ENCODE data around the gene MAPK8. TPM values are rescaled to one million over a fixed set of nuclear protein-coding genes. Genes with fewer than 3 reads are reported as not detected.

The MAPK8 gene
- total RNA-seq, 3 donors from 2014 or later, result 31.5 to 34.5 (median 33.7) TPM

- Mint-ChIP-seq H3K27me3 (ENCODE audit: low read depth) (peaks cover 26% of the 10 kb centered on the region), H3K9me3 (peaks cover 17% of the 10 kb centered on the region), H3K4me1 (ENCODE audit: low read depth) (peaks cover 3% of the 10 kb centered on the region), H3K4me3 (no peak overlapping the region), H3K36me3 (ENCODE audit: insufficient read depth) (no peaks in the 10 kb centered on the region)
- ATAC-seq (no peak), DNase-seq (no peak)
Observed at GRCh38 chr10:48285710-48286109, 20.8 kb upstream of the MAPK8 start.

GRCh38 chr10:48286356-48286755, 20.1 kb upstream of the MAPK8 start:
- Mint-ChIP-seq H3K27me3 (ENCODE audit: low read depth) (peaks cover 21% of the 10 kb centered on the region), H3K36me3 (ENCODE audit: insufficient read depth) (no peaks in the 10 kb centered on the region), H3K4me3 (no peak overlapping the region), H3K4me1 (ENCODE audit: low read depth) (peaks cover 3% of the 10 kb centered on the region), H3K9me3 (peaks cover 12% of the 10 kb centered on the region)
- DNase-seq (no peak), ATAC-seq (no peak)

DNA sequence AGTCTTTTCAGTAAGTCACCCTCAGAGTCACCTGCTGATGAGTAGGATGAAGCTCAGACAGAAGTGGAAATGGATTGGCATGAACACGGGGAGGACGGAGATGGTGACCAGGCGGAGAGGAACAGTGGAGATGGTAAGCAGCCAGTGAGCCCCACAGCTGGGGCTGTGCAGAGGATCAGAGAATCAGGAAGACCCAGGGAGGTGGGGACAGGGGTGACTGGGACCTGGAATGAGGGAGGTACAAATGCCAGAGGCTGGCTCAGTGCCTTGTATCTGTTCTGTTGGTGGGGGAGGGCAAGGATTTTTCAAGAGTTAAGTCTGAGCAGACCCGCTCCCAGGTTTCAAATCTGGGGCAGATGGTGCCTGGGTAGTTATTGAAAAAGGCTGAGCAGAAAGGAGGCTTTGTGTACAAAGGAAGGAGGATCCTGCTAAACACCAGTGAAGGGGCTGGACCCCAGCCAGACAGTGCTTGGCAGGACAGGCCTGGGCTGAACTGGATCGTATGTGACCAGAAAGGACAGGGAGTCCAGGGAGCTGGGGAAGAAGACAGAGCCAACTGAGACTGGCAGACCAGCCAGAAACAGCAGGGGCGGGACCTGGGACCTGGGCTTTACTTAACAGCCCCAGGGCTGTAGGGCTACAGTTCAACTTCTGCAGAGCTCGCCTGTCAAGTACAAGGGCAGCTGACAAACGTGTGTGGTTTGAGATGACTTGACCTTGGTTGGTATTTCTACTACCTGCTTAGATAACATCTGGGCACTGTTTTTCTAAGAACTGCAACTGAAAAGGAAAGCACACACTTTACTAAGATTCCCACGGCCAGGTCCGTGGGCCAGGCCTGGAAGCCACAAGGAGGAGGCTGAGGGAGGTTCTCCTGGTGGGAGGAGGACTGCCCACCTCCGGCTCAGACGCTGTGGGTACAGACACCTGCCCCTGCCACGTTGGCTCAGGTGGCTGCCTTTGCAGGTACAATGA, 18.8 kb upstream of the MAPK8 start:
- peaks cover 17% of the 10 kb centered on the region for H3K27me3 Mint-ChIP-seq (ENCODE audit: low read depth)
- peaks cover 3% of the 10 kb centered on the region for H3K4me1 Mint-ChIP-seq (ENCODE audit: low read depth)
- ATAC-seq (no peak), DNase-seq (no peak)
- H3K4me3 Mint-ChIP-seq, result no peak overlapping the region
- peaks cover 10% of the 10 kb centered on the region for H3K9me3 Mint-ChIP-seq
- H3K36me3 Mint-ChIP-seq (ENCODE audit: insufficient read depth), result no peaks in the 10 kb centered on the region

- peaks cover 8% of the 10 kb centered on the region for H3K9me3 Mint-ChIP-seq
- ATAC-seq (no peak), DNase-seq (no peak)
- peaks cover 17% of the 10 kb centered on the region for H3K27me3 Mint-ChIP-seq (ENCODE audit: low read depth)
- H3K4me3 Mint-ChIP-seq, result no peak overlapping the region
- peaks cover 3% of the 10 kb centered on the region for H3K4me1 Mint-ChIP-seq (ENCODE audit: low read depth)
- H3K36me3 Mint-ChIP-seq (ENCODE audit: insufficient read depth), result no peaks in the 10 kb centered on the region
Observed at GRCh38 chr10:48288661-48289060, 17.8 kb upstream of the MAPK8 start.

DNA sequence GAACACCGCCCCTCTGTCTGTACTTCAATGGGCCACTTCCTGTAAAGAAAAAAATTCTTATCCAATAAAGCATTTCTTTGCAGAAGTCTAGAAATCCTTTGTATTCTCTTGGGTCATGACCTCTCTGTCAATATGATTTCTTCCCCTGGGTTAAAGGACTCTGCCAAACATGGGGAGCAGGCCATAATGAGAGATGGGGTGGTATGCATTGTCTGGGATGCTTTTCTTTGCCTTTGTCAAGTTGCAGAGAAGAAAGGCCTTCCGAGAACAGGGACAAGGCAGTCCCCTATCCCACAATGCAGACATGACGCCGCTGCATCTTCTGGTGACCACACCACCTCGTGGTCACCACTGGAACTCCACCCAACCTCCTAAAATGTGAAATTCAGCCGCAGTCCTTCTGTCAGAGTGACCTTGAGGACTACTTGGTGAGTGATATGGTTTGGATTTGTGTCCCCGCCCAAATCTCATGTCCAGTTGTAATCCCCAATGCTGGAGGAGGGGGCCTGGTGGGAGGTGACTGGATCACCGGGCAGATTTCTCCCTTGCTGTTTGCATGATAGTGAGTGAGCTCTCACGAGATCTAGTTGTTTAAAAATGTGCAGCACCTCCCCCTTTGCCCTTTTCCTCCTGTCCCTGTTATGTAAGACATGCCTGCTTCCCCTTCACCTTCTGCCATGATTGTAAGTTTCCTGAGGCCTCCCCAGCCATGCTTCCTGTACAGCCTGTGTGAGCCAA, 16.8 kb upstream of the MAPK8 start:
- no peak overlapping the region for H3K4me3 Mint-ChIP-seq
- peak; percentile 20 for DNase-seq
- peaks cover 3% of the 10 kb centered on the region for H3K4me1 Mint-ChIP-seq (ENCODE audit: low read depth)
- peaks cover 4% of the 10 kb centered on the region for H3K9me3 Mint-ChIP-seq
- H3K27me3 Mint-ChIP-seq (ENCODE audit: low read depth), result peaks cover 15% of the 10 kb centered on the region
- H3K36me3 Mint-ChIP-seq (ENCODE audit: insufficient read depth), result no peaks in the 10 kb centered on the region
- peak; percentile 56 to 63 for ATAC-seq

DNA sequence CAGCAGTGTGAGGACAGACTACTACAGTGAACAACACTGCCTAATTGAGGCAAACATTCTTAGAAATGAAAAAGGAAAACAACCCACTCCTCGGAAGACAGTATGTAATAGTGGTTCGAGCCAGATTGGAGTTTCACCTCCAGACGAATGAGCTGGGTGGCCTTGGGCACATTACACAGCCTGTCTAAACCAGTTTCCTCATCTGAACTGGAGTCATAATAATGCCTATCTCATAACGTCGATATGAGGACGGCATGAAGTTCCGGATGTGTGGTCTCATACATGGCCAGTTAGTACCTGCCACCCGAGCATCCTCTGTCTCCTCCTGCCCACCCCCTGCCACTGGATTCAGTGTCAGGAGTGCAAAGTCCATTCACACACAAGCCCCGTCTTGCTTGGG, 16.2 kb upstream of the MAPK8 start:
- Mint-ChIP-seq H3K27me3 (ENCODE audit: low read depth) (peaks cover 9% of the 10 kb centered on the region), H3K9me3 (peaks cover 4% of the 10 kb centered on the region), H3K4me1 (ENCODE audit: low read depth) (peaks cover 3% of the 10 kb centered on the region), H3K4me3 (no peak overlapping the region), H3K36me3 (ENCODE audit: insufficient read depth) (no peaks in the 10 kb centered on the region)
- ATAC-seq (no peak), DNase-seq (no peak)

GRCh38 chr10:48291190-48291589, 15.3 kb upstream of the MAPK8 start:
- Mint-ChIP-seq H3K27me3 (ENCODE audit: low read depth) (peaks cover 3% of the 10 kb centered on the region), H3K36me3 (ENCODE audit: insufficient read depth) (no peaks in the 10 kb centered on the region), H3K4me1 (ENCODE audit: low read depth) (peaks cover 3% of the 10 kb centered on the region), H3K4me3 (no peak overlapping the region), H3K9me3 (peaks cover 3% of the 10 kb centered on the region)
- DNase-seq (no peak), ATAC-seq (no peak)

- no peak overlapping the region for H3K4me3 Mint-ChIP-seq
- H3K27me3 Mint-ChIP-seq (ENCODE audit: low read depth), result peaks cover 3% of the 10 kb centered on the region
- ATAC-seq (no peak), DNase-seq (no peak)
- H3K36me3 Mint-ChIP-seq (ENCODE audit: insufficient read depth), result no peaks in the 10 kb centered on the region
- H3K9me3 Mint-ChIP-seq, result no peaks in the 10 kb centered on the region
- peaks cover 3% of the 10 kb centered on the region for H3K4me1 Mint-ChIP-seq (ENCODE audit: low read depth)
Observed at GRCh38 chr10:48292616-48293015, 13.9 kb upstream of the MAPK8 start.

- H3K36me3 Mint-ChIP-seq (ENCODE audit: insufficient read depth), result no peaks in the 10 kb centered on the region
- no peaks in the 10 kb centered on the region for H3K9me3 Mint-ChIP-seq
- H3K4me1 Mint-ChIP-seq (ENCODE audit: low read depth), result peaks cover 3% of the 10 kb centered on the region
- DNase-seq, result no peak
- ATAC-seq, result no peak
- H3K4me3 Mint-ChIP-seq, result no peak overlapping the region
- peaks cover 3% of the 10 kb centered on the region for H3K27me3 Mint-ChIP-seq (ENCODE audit: low read depth)
Observed at GRCh38 chr10:48294431-48294830, 12.0 kb upstream of the MAPK8 start.

DNA sequence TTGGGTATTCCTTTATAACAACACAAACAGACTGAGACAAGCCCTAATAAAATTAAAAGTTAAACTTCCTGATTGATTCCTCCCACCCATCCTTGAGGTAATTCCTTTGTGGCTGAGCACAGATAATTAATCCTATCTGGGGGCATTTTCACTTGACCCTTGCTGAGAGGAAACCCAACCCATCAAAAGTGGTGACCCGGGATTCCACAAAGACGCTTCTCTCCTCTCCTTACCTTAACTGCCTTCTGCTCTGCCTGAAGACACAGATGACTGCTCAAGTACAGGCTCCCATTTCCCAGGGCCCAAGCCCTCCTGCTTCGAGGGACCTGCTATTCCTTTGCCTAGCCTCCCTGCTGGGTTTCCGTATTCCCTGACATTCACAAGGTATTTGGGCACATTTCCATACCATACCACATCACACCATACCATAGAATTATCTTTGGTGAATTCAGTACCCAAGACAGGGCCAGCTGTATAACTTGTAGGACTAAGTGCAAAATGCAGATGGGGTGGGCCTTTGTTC, 9.8 kb upstream of the MAPK8 start:
- Mint-ChIP-seq H3K4me3 (no peak overlapping the region), H3K36me3 (ENCODE audit: insufficient read depth) (no peaks in the 10 kb centered on the region), H3K9me3 (no peaks in the 10 kb centered on the region), H3K27me3 (ENCODE audit: low read depth) (no peaks in the 10 kb centered on the region), H3K4me1 (ENCODE audit: low read depth) (no peaks in the 10 kb centered on the region)
- ATAC-seq (no peak), DNase-seq (no peak)

GRCh38 chr10:48299066-48299465, 7.4 kb upstream of the MAPK8 start:
- no peak for ATAC-seq
- DNase-seq, result no peak
- Mint-ChIP-seq H3K4me1 (ENCODE audit: low read depth) (no peaks in the 10 kb centered on the region), H3K9me3 (no peaks in the 10 kb centered on the region), H3K36me3 (ENCODE audit: insufficient read depth) (no peaks in the 10 kb centered on the region), H3K27me3 (ENCODE audit: low read depth) (no peaks in the 10 kb centered on the region), H3K4me3 (no peak overlapping the region)

DNA sequence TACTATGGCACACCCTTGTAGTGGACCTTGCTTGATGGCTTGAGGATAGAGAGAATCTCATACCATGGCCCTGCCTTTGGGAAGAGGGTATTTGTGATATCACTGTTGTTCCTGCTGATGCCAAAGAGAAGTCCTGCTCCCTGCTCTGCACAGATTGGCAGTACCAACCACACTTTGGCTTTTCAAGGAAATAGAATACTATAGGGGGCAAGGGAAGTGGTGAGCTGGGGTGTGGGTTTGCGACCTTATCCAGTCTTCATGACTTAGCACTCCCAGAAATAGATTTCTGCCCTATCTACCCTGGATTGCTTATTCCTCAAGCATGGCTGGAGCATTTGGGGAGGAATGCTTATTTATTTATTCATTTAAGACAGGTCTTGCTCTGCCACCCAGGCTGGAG, 6.8 kb upstream of the MAPK8 start:
- H3K4me1 Mint-ChIP-seq (ENCODE audit: low read depth), result no peaks in the 10 kb centered on the region
- H3K36me3 Mint-ChIP-seq (ENCODE audit: insufficient read depth), result no peaks in the 10 kb centered on the region
- no peak for ATAC-seq

GRCh38 chr10:48300556-48300955, 5.9 kb upstream of the MAPK8 start:
- no peaks in the 10 kb centered on the region for H3K36me3 Mint-ChIP-seq (ENCODE audit: insufficient read depth)
- H3K4me3 Mint-ChIP-seq, result no peak overlapping the region
- no peaks in the 10 kb centered on the region for H3K27me3 Mint-ChIP-seq (ENCODE audit: low read depth)
- ATAC-seq, result no peak
- no peaks in the 10 kb centered on the region for H3K9me3 Mint-ChIP-seq
- no peak for DNase-seq
- no peaks in the 10 kb centered on the region for H3K4me1 Mint-ChIP-seq (ENCODE audit: low read depth)

More for the DNA sequence above, 6.8 kb upstream of the MAPK8 start:
- Mint-ChIP-seq H3K4me3 (no peak overlapping the region), H3K27me3 (ENCODE audit: low read depth) (no peaks in the 10 kb centered on the region), H3K9me3 (no peaks in the 10 kb centered on the region)
- DNase-seq, result no peak

GRCh38 chr10:48302515-48303476, 3.7 kb upstream of the MAPK8 start:
- DNase-seq (no peak), ATAC-seq (no peak)
- H3K9me3 Mint-ChIP-seq, result no peaks in the 10 kb centered on the region
- no peaks in the 10 kb centered on the region for H3K27me3 Mint-ChIP-seq (ENCODE audit: low read depth)
- H3K4me3 Mint-ChIP-seq, result no peak overlapping the region
- H3K36me3 Mint-ChIP-seq (ENCODE audit: insufficient read depth), result no peaks in the 10 kb centered on the region
- peaks cover 10% of the 10 kb centered on the region for H3K4me1 Mint-ChIP-seq (ENCODE audit: low read depth)

All from activated T-cell treated with anti-CD3 and anti-CD28 coated beads, Interleukin-2, amount 50 U/mL, for 4 hours (primary cell).